ENCODE results near the gene UQCRH. TPM values are rescaled to one million over a fixed set of nuclear protein-coding genes. Genes with fewer than 3 reads are reported as not detected.

Gene UQCRH
- total RNA-seq, 1 donor = 603 TPM

DNA sequence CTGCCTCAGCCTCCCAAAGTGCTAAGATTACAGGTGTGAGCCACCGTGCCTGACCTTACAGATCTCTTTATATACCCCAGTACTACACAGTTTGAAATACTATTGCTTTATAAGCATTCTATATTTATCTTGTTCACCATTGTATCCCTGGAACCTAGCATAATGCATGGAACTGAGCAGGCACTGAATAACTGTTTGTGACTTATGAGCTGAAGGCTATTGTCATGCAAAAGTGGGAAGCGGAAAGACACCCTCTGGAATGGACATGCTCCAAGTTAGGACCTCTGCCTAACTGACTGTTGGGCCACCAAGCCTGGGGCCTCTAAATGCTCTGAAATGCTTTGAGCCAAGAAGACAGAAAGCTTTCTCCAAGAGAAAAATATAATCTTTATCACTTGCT is 8.2 kb upstream of the UQCRH start:
- TF ChIP-seq, protein P1, sequence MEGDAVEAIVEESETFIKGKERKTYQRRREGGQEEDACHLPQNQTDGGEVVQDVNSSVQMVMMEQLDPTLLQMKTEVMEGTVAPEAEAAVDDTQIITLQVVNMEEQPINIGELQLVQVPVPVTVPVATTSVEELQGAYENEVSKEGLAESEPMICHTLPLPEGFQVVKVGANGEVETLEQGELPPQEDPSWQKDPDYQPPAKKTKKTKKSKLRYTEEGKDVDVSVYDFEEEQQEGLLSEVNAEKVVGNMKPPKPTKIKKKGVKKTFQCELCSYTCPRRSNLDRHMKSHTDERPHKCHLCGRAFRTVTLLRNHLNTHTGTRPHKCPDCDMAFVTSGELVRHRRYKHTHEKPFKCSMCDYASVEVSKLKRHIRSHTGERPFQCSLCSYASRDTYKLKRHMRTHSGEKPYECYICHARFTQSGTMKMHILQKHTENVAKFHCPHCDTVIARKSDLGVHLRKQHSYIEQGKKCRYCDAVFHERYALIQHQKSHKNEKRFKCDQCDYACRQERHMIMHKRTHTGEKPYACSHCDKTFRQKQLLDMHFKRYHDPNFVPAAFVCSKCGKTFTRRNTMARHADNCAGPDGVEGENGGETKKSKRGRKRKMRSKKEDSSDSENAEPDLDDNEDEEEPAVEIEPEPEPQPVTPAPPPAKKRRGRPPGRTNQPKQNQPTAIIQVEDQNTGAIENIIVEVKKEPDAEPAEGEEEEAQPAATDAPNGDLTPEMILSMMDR (IDR thresholded peaks at IDR 0.05; ENCODE audit: insufficient read depth, low read length) = no peak
- H3K4me3 ChIP-seq (ENCODE audit: low read depth, low read length) = no peak overlapping the region
- DNase-seq (ENCODE audit: low read depth) = no peak

DNA sequence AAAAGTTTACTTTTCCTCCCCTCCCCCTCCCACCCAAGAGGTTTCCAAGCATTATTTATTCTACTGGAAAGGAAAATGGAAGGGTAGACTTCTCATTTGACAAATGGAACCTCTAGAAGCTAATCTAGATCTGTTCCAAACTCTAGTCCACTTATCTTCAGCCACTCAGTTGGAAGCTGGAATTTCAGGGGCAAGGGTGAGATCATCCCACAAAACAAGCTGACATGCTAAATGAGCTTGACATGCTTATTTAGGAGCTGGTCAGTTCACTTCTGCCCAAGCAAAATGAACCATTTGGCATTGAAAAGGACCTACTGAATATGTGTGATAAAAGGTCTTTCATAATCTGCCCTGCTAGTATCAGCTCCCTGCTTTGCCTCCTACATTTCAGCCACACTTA is 5.1 kb upstream of the UQCRH start:
- no peak for DNase-seq (ENCODE audit: low read depth)
- TF ChIP-seq, protein P1 (IDR thresholded peaks at IDR 0.05; ENCODE audit: insufficient read depth, low read length) = no peak
- no peak overlapping the region for H3K4me3 ChIP-seq (ENCODE audit: low read depth, low read length)

DNA sequence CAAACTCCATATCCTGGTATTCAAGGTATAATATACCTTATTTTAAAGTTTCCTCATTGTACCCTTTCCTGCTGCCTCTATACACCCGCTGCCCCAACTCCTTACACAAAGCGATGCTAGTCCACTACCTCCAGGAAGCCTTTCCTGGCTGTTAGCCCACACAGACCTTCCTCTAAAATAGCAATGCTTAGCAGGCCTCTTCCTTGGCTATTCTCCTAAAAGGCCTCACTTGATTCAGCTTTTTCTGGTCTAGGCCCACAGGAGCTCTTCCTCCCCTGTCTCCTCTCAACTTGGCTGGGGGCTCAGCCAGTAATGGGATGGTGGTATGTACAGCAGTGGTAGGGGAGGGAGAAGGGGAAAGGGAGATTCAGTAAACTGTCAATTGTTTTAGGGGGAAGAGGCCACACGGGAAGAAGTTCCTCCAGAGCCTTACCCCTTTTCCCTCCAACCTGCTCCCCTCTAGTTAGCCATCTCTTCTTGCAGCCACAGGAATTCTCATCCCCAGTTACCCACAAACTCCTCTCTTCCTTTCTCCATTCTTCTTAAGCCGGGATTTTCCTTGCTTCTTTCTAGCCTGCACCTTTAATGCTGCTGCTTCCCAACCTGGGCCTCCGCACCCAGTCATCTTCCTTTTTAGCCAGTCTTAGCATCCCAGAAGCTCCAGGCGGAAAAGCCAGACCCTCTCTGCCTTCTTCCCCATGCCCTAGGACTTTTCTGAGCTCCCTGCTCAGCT is 2.7 kb upstream of the UQCRH start:
- TF ChIP-seq, protein P1 (IDR thresholded peaks at IDR 0.05; ENCODE audit: insufficient read depth, low read length) = no peak
- H3K4me3 ChIP-seq (ENCODE audit: low read depth, low read length) = peak overlapping the region; percentile 82
- DNase-seq (ENCODE audit: low read depth) = peak; percentile 63

DNA sequence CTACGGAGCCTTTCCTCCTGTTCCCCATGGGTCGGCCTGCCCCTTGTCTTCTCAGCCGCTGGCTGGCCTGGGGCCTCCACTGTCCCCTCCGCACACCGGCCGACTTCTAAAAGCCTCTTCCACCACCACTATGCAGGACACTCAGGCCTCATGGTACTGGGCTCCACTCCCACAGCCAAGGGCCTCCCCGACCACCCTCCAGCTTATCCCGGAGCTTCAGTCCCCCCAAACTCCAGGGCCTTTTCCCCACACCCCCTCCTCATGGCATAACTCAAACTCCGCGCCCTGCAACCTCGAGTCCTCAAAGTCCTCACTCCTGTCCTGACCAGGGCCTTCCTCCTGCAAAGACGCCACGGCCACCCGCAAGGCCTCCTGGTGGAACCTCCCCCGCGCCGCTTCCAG is 2.1 kb upstream of the UQCRH start:
- H3K4me3 ChIP-seq (ENCODE audit: low read depth, low read length) = peak overlapping the region; percentile 82
- TF ChIP-seq, protein P1 (IDR thresholded peaks at IDR 0.05; ENCODE audit: insufficient read depth, low read length) = no peak
- no peak for DNase-seq (ENCODE audit: low read depth)

DNA sequence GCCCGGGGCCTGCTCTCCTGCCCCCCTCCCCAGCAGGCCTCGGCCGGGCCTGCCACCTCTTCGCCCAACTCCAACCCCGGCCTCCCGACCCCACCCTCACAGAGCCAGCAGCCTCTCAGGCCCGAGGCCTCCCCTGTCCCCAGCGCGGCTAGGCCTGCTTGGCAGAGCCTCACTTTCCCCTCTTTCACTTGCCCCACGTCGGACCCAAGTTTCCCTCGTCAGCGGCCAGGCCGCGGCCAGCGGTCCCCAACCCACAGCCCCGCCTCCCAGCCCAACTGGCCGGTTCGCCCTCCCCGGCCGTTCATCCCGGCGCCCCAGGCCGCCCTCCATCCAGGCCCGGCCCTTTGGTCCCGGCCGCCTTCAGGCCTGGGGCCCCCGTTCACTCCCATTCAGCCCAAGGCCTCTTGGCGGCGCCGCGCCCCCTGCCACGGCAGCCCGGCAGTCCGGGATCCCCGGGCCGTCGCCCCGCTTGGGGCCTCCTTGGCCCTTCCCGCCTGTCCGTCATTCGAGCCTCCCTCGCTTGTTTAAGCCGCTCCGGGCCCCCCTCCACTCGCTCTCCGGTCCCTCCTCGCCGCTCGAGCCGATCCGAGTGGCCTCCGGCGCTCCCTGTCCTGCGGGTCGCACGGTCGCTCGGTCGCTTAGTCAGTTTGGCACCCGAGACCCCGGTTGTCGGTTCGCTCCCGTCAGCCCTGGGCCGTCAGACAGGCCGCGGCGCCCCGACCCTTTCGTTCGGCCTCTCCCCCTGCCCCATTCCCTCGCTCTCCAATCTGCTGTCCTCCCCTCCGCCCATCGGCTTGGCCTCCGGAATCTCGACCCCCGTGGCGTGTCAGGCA is 1.5 kb upstream of the UQCRH start:
- TF ChIP-seq, protein P1 (IDR thresholded peaks at IDR 0.05; ENCODE audit: insufficient read depth, low read length) = no peak
- peak overlapping the region; percentile 82 for H3K4me3 ChIP-seq (ENCODE audit: low read depth, low read length)
- peak; percentile 56 for DNase-seq (ENCODE audit: low read depth)

DNA sequence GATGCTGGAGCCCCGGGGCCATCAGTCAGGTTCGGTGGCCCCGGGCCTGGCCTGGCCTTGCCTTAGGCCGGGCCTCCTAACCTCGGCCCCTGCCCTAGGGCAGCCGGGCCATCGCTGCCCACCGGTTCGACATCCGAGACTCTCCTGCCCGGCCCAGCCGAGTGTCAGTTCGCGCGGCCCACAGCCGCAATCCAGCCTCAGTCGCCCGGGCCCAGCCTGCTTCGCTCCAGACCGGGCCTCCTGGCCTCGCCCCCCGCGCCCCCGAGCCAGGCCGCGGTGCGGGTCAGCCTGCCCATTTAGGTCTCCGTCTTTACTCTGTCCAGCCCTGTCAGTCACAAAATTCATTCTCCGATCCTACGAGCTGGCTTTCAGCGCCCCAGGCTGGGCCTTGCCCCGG is 859 bp upstream of the UQCRH start:
- H3K4me3 ChIP-seq (ENCODE audit: low read depth, low read length) = peak overlapping the region; percentile 82
- TF ChIP-seq, protein P1 (IDR thresholded peaks at IDR 0.05; ENCODE audit: insufficient read depth, low read length) = no peak
- DNase-seq (ENCODE audit: low read depth) = peak; percentile 33

Measured in fibroblast of the aortic adventitia (primary cell).